ENCODE results near the gene USP22. TPM values are rescaled to one million over a fixed set of nuclear protein-coding genes. Genes with fewer than 3 reads are reported as not detected.

USP22 gene
- total and polyA plus RNA-seq, 2 donors (not counting 1 experiment from before 2014, with no cell fraction given), result 235 TPM

DNA sequence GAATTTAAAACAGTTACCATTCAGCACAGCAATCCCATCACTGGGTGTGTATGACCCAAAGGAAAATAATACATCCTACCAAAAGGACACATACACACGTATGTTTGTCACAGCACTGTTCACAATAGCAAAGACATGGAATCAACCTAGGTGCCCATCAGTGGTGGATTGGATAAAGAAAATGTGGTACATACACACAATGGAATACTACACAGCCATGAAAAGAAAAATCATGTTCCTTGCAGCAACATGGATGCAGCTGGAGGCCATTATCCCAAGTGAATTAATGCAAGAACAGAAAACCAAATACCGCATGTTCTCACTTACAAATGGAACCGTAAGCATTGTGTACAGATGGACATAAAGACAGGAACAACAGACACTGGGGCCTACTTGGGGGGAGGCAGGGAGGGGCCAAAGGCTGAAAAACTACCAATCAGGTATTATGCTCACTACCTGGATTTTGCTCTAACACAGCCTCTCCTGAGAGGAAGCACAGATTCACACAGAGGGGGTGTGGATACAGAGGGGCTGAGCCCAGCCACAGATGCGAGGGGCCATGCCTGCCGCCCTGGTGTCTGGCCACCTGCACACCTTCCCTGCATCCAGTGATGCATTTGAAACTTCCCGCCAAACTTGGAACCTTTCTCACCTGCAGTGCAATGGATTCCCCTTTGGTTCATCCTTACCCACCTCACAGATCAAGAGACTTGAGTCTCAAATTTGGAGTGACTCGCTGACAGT lies 55.9 kb downstream of the USP22 start:
- no peak overlapping the region for H2AFZ ChIP-seq (ENCODE audit: low read length)
- no peaks in the 10 kb centered on the region for H3K27me3 ChIP-seq (ENCODE audit: control insufficient read depth, insufficient read depth, low read length)
- TF ChIP-seq EZH2 (IDR thresholded peaks at IDR 0.05; ENCODE audit: low read length, missing control alignments), result no peak
- TF ChIP-seq, protein P1, sequence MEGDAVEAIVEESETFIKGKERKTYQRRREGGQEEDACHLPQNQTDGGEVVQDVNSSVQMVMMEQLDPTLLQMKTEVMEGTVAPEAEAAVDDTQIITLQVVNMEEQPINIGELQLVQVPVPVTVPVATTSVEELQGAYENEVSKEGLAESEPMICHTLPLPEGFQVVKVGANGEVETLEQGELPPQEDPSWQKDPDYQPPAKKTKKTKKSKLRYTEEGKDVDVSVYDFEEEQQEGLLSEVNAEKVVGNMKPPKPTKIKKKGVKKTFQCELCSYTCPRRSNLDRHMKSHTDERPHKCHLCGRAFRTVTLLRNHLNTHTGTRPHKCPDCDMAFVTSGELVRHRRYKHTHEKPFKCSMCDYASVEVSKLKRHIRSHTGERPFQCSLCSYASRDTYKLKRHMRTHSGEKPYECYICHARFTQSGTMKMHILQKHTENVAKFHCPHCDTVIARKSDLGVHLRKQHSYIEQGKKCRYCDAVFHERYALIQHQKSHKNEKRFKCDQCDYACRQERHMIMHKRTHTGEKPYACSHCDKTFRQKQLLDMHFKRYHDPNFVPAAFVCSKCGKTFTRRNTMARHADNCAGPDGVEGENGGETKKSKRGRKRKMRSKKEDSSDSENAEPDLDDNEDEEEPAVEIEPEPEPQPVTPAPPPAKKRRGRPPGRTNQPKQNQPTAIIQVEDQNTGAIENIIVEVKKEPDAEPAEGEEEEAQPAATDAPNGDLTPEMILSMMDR (conservative IDR thresholded peaks at IDR 0.05 in 1 of 2, IDR thresholded peaks at IDR 0.05 in 1 of 2; ENCODE audit: low read depth in 1 of 2, low read length in 2 of 2), result no peak
- no peaks in the 10 kb centered on the region for H3K9me3 ChIP-seq (ENCODE audit: control insufficient read depth, insufficient read depth, low read depth, low read length)
- H3K4me2 ChIP-seq (ENCODE audit: extremely low read depth, insufficient read depth, low read length), result no peak overlapping the region
- H3K4me3 ChIP-seq (replicated peaks in 1 of 4; ENCODE audit: control extremely low read depth in 1 of 4, insufficient read depth in 1 of 4, low read depth in 3 of 4, low read length in 4 of 4), result no peak overlapping the region
- H4K20me1 ChIP-seq (ENCODE audit: control insufficient read depth, extremely low read depth, insufficient read depth, low read length), result no peaks in the 10 kb centered on the region
- H3K4me1 ChIP-seq (ENCODE audit: control insufficient read depth, extremely low read depth, insufficient read depth, low read length), result no peaks in the 10 kb centered on the region
- no peak overlapping the region for H3K9ac ChIP-seq (ENCODE audit: insufficient read depth, low read length)
- no peak for DNase-seq (ENCODE audit: low read depth in 2 of 2)
- no peaks in the 10 kb centered on the region for H3K79me2 ChIP-seq (ENCODE audit: control insufficient read depth, insufficient read depth, low read length)
- no peaks in the 10 kb centered on the region for H3K36me3 ChIP-seq (ENCODE audit: control insufficient read depth, insufficient read depth, low read length)
- H3K27ac ChIP-seq (ENCODE audit: insufficient read depth, low read length), result no peak overlapping the region

DNA sequence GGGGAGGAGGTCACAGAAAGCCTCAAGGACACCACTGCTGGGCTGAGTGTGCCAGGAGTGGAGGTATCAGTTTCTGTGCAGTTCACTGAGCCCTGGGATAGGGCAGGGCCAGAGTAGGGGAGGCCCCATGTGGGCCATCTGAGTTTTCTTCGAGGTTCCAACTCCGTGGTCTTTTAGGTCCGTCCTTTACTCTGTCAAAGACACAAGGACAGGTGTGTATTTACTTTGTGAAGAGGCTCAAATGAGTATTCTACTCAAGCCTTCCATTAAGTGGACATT lies 59.5 kb downstream of the USP22 start:
- Histone ChIP-seq H3K27me3 (ENCODE audit: control insufficient read depth, insufficient read depth, low read length) (no peaks in the 10 kb centered on the region), H3K36me3 (ENCODE audit: control insufficient read depth, insufficient read depth, low read length) (no peaks in the 10 kb centered on the region), H4K20me1 (ENCODE audit: control insufficient read depth, extremely low read depth, insufficient read depth, low read length) (no peaks in the 10 kb centered on the region), H3K79me2 (ENCODE audit: control insufficient read depth, insufficient read depth, low read length) (no peaks in the 10 kb centered on the region), H3K4me1 (ENCODE audit: control insufficient read depth, extremely low read depth, insufficient read depth, low read length) (no peaks in the 10 kb centered on the region), H3K4me2 (ENCODE audit: extremely low read depth, insufficient read depth, low read length) (no peak overlapping the region), H3K4me3 (replicated peaks in 1 of 4; ENCODE audit: control extremely low read depth in 1 of 4, insufficient read depth in 1 of 4, low read depth in 3 of 4, low read length in 4 of 4) (no peak overlapping the region), H3K27ac (ENCODE audit: insufficient read depth, low read length) (no peak overlapping the region), H3K9ac (ENCODE audit: insufficient read depth, low read length) (no peak overlapping the region), H2AFZ (ENCODE audit: low read length) (no peak overlapping the region), H3K9me3 (ENCODE audit: control insufficient read depth, insufficient read depth, low read depth, low read length) (no peaks in the 10 kb centered on the region)
- TF ChIP-seq, protein P1 (conservative IDR thresholded peaks at IDR 0.05 in 1 of 2, IDR thresholded peaks at IDR 0.05 in 1 of 2; ENCODE audit: low read depth in 1 of 2, low read length in 2 of 2), result no peak
- TF ChIP-seq EZH2 (IDR thresholded peaks at IDR 0.05; ENCODE audit: low read length, missing control alignments), result no peak
- no peak for DNase-seq (ENCODE audit: low read depth in 2 of 2)

DNA sequence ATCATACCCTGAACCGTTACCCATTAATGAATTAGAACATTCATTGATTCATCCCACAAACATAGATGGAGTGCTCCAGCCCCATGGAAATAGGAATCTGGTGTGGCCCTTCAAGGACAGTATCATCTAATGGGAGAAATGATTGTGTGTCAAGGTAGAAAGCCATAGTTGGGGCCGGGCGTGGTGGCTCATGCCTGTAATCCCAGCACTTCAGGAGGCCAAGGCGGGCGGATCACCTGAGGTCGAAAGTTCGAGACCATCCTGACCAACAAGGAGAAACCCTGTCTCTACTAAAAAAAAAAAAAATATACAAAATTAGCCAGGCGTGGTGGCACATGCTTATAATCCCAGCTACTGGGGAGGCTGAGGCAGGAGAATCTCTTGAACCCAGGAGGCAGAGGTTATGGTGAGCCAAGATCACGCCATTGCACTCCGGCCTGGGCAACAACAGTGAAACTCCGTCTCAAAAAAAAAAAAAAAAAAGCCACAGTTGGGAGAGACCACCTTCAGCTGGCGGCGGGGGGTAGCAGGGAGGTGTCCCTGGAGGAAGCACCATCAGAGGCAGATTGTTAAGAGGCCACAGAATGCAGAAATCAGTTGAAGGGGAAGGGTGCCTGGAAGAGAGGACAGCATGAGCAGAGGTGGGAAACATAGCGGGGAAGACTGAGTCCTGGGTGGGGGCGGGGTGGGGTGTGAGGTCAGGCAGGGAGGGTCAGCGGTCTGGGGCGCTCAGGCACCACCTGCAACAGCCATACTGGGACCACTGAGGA lies 60.0 kb downstream of the USP22 start:
- Histone ChIP-seq H3K36me3 (ENCODE audit: control insufficient read depth, insufficient read depth, low read length) (no peaks in the 10 kb centered on the region), H2AFZ (ENCODE audit: low read length) (no peak overlapping the region), H3K4me3 (replicated peaks in 1 of 4; ENCODE audit: control extremely low read depth in 1 of 4, insufficient read depth in 1 of 4, low read depth in 3 of 4, low read length in 4 of 4) (no peak overlapping the region), H3K27ac (ENCODE audit: insufficient read depth, low read length) (no peak overlapping the region), H3K9ac (ENCODE audit: insufficient read depth, low read length) (no peak overlapping the region), H3K79me2 (ENCODE audit: control insufficient read depth, insufficient read depth, low read length) (no peaks in the 10 kb centered on the region), H3K9me3 (ENCODE audit: control insufficient read depth, insufficient read depth, low read depth, low read length) (no peaks in the 10 kb centered on the region), H3K4me1 (ENCODE audit: control insufficient read depth, extremely low read depth, insufficient read depth, low read length) (no peaks in the 10 kb centered on the region), H4K20me1 (ENCODE audit: control insufficient read depth, extremely low read depth, insufficient read depth, low read length) (no peaks in the 10 kb centered on the region), H3K27me3 (ENCODE audit: control insufficient read depth, insufficient read depth, low read length) (no peaks in the 10 kb centered on the region), H3K4me2 (ENCODE audit: extremely low read depth, insufficient read depth, low read length) (no peak overlapping the region)
- no peak for TF ChIP-seq EZH2 (IDR thresholded peaks at IDR 0.05; ENCODE audit: low read length, missing control alignments)
- TF ChIP-seq, protein P1 (conservative IDR thresholded peaks at IDR 0.05 in 1 of 2, IDR thresholded peaks at IDR 0.05 in 1 of 2; ENCODE audit: low read depth in 1 of 2, low read length in 2 of 2), result no peak
- no peak for DNase-seq (ENCODE audit: low read depth in 2 of 2)
